Activated T-cell treated with anti-CD3 and anti-CD28 coated beads, Interleukin-2, amount 50 U/mL, for 4 hours (primary cell): ENCODE results near the gene RTP2. TPM values are rescaled to one million over a fixed set of nuclear protein-coding genes. Genes with fewer than 3 reads are reported as not detected.

ENCODE experiments used
- ATAC-seq, 2 donors: fragments of 200-7000 bp; cut with Tn5 transposase; one replicate each; pipeline ENCODE4 v1.10.0; 2021
- DNase-seq: peaks from one replicate; pipeline ENCODE4 v3.0.0-alpha.2; 2020
- H3K27me3 Mint-ChIP-seq: one replicate; pipeline ENCODE4 v1.8.0; 2021; ENCODE audit warnings: low read depth, mixed read lengths
- H3K36me3 Mint-ChIP-seq: one replicate; pipeline ENCODE4 v1.8.0; 2022; ENCODE audit warnings: mixed read lengths; ENCODE audit not compliant: insufficient read depth
- H3K4me1 Mint-ChIP-seq: one replicate; pipeline ENCODE4 v1.8.0; 2021; ENCODE audit warnings: low read depth, mixed read lengths
- H3K4me3 Mint-ChIP-seq: one replicate; pipeline ENCODE4 v1.8.0; 2021; ENCODE audit warnings: mild to moderate bottlenecking, moderate library complexity, mixed read lengths
- H3K9me3 Mint-ChIP-seq: one replicate; pipeline ENCODE4 v1.8.0; 2021; ENCODE audit warnings: mixed read lengths
- total RNA-seq, 3 donors: library from RNA; stranded (reverse); gene quantifications; one replicate each; pipeline ENCODE4 v1.2.1, GENCODE V29; 2021

RTP2 gene
- total RNA-seq, 3 donors from 2014 or later: not detected

GRCh38 chr3:187741403-187742350, 39.3 kb upstream of the RTP2 start:
- DNase-seq (peak; percentile 73), ATAC-seq (peak; percentile 25 to 45)
- peaks cover 3% of the 10 kb centered on the region for H3K36me3 Mint-ChIP-seq
- H3K9me3 Mint-ChIP-seq: no peaks in the 10 kb centered on the region
- peaks cover 3% of the 10 kb centered on the region for H3K27me3 Mint-ChIP-seq
- H3K4me1 Mint-ChIP-seq: peaks cover 55% of the 10 kb centered on the region
- H3K4me3 Mint-ChIP-seq: peak overlapping the region; percentile 91

GRCh38 chr3:187740421-187741399, 38.4 kb upstream of the RTP2 start:
- H3K4me1 Mint-ChIP-seq: peaks cover 51% of the 10 kb centered on the region
- H3K9me3 Mint-ChIP-seq: no peaks in the 10 kb centered on the region
- H3K4me3 Mint-ChIP-seq: peak overlapping the region; percentile 91
- peaks cover 3% of the 10 kb centered on the region for H3K27me3 Mint-ChIP-seq
- ATAC-seq: peak; percentile 4 to 7
- peak; percentile 69 for DNase-seq
- H3K36me3 Mint-ChIP-seq: peaks cover 5% of the 10 kb centered on the region

- Mint-ChIP-seq H3K9me3 (no peaks in the 10 kb centered on the region), H3K4me1 (peaks cover 49% of the 10 kb centered on the region), H3K36me3 (peaks cover 5% of the 10 kb centered on the region), H3K27me3 (peaks cover 3% of the 10 kb centered on the region), H3K4me3 (peak overlapping the region; percentile 91)
- DNase-seq: peak; percentile 79
- peak; percentile 25 to 32 for ATAC-seq
Observed at GRCh38 chr3:187739561-187740332, 37.4 kb upstream of the RTP2 start.

- H3K27me3 Mint-ChIP-seq: peaks cover 3% of the 10 kb centered on the region
- ATAC-seq: no peak
- H3K4me1 Mint-ChIP-seq: peaks cover 49% of the 10 kb centered on the region
Observed at GRCh38 chr3:187739094-187739560, 36.8 kb upstream of the RTP2 start.

DNA sequence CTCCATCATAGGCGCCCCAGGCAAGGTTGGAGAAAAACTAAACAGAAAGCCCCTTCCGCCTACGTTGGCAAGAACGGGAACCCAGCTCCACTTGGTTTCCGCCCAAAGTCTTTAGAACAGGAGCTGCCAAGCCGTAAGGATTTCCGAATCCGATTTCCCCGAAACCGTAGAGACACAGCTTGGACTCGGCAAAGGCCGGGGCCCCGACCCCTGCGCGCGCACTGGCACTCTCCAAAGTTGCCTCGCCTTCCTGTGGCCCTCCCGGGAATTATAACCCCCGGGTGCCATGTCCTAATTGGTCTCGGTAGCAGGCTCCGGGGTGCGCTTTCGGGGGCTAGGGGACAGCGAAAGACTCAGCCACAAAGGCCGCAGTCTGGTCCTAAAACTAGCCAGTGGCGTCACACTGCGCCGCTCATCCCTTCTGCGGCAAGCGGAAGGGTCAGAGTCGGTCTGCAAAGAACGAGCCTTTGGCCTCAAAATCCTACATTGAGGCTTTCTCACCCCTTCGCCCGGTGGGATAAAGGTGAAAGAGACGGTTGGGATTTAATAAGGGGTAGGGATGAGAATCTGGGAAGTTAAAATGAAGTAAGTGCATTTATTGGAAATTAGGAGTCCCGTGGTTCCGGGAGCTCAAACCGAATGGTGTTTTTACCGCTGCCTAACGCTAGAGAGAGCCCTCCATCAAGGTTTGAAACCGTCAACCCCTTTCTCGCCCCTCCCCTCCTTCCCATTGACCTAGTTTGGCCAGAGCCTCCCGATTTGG, 36.2 kb upstream of the RTP2 start:
- H3K36me3 Mint-ChIP-seq: peaks cover 9% of the 10 kb centered on the region
- no peaks in the 10 kb centered on the region for H3K9me3 Mint-ChIP-seq
- H3K4me1 Mint-ChIP-seq: peaks cover 49% of the 10 kb centered on the region
- ATAC-seq (peak; percentile 14 to 29), DNase-seq (peak; percentile 57)
- H3K27me3 Mint-ChIP-seq: peaks cover 3% of the 10 kb centered on the region
- H3K4me3 Mint-ChIP-seq: peak overlapping the region; percentile 91

More at GRCh38 chr3:187739094-187739560, 36.8 kb upstream of the RTP2 start:
- Mint-ChIP-seq H3K9me3 (no peaks in the 10 kb centered on the region), H3K36me3 (peaks cover 9% of the 10 kb centered on the region), H3K4me3 (peak overlapping the region; percentile 91)
- peak; percentile 17 for DNase-seq

GRCh38 chr3:187738071-187738330, 35.6 kb upstream of the RTP2 start:
- H3K9me3 Mint-ChIP-seq: no peaks in the 10 kb centered on the region
- H3K36me3 Mint-ChIP-seq: peaks cover 13% of the 10 kb centered on the region
- peaks cover 3% of the 10 kb centered on the region for H3K27me3 Mint-ChIP-seq
- ATAC-seq (no peak), DNase-seq (no peak)
- H3K4me1 Mint-ChIP-seq: peaks cover 49% of the 10 kb centered on the region
- H3K4me3 Mint-ChIP-seq: peak overlapping the region; percentile 91

GRCh38 chr3:187737368-187738070, 35.2 kb upstream of the RTP2 start:
- H3K9me3 Mint-ChIP-seq: no peaks in the 10 kb centered on the region
- ATAC-seq: peak in 1 of 2 donors; percentile 3
- DNase-seq: peak; percentile 53
- peaks cover 13% of the 10 kb centered on the region for H3K36me3 Mint-ChIP-seq
- H3K4me3 Mint-ChIP-seq: peak overlapping the region; percentile 91
- peaks cover 3% of the 10 kb centered on the region for H3K27me3 Mint-ChIP-seq
- peaks cover 46% of the 10 kb centered on the region for H3K4me1 Mint-ChIP-seq

GRCh38 chr3:187737006-187737367, 34.6 kb upstream of the RTP2 start:
- peaks cover 13% of the 10 kb centered on the region for H3K36me3 Mint-ChIP-seq
- H3K9me3 Mint-ChIP-seq: no peaks in the 10 kb centered on the region
- peaks cover 41% of the 10 kb centered on the region for H3K4me1 Mint-ChIP-seq

GRCh38 chr3:187736418-187736871, 34.1 kb upstream of the RTP2 start:
- Mint-ChIP-seq H3K36me3 (peaks cover 17% of the 10 kb centered on the region), H3K9me3 (no peaks in the 10 kb centered on the region), H3K27me3 (peaks cover 3% of the 10 kb centered on the region), H3K4me1 (peaks cover 36% of the 10 kb centered on the region), H3K4me3 (peak overlapping the region; percentile 91)
- no peak for DNase-seq
- no peak for ATAC-seq

More at GRCh38 chr3:187737006-187737367, 34.6 kb upstream of the RTP2 start:
- ATAC-seq (no peak), DNase-seq (no peak)
- peaks cover 3% of the 10 kb centered on the region for H3K27me3 Mint-ChIP-seq
- peak overlapping the region; percentile 91 for H3K4me3 Mint-ChIP-seq

- Mint-ChIP-seq H3K36me3 (peaks cover 22% of the 10 kb centered on the region), H3K4me1 (peaks cover 30% of the 10 kb centered on the region), H3K4me3 (no peak overlapping the region), H3K9me3 (no peaks in the 10 kb centered on the region), H3K27me3 (peaks cover 3% of the 10 kb centered on the region)
- ATAC-seq (no peak), DNase-seq (no peak)
Observed at GRCh38 chr3:187735837-187736236, 33.5 kb upstream of the RTP2 start.

- Mint-ChIP-seq H3K4me1 (peaks cover 26% of the 10 kb centered on the region), H3K27me3 (peaks cover 3% of the 10 kb centered on the region), H3K4me3 (no peak overlapping the region), H3K36me3 (peaks cover 23% of the 10 kb centered on the region), H3K9me3 (no peaks in the 10 kb centered on the region)
- DNase-seq: no peak
- ATAC-seq: no peak
Observed at GRCh38 chr3:187735383-187735782, 33.0 kb upstream of the RTP2 start.

GRCh38 chr3:187734841-187735240, 32.5 kb upstream of the RTP2 start:
- H3K4me1 Mint-ChIP-seq: peaks cover 21% of the 10 kb centered on the region
- H3K36me3 Mint-ChIP-seq: peaks cover 28% of the 10 kb centered on the region
- peaks cover 3% of the 10 kb centered on the region for H3K27me3 Mint-ChIP-seq
- ATAC-seq (no peak), DNase-seq (no peak)
- no peak overlapping the region for H3K4me3 Mint-ChIP-seq
- no peaks in the 10 kb centered on the region for H3K9me3 Mint-ChIP-seq
